C4-2B (cell line): ENCODE data around the gene NTNG2.

Experiments used
- CTCF ChIP-seq: fragments of 450-650 bp; conservative IDR thresholded peaks from 2 replicates; pipeline ENCODE4 v1.5.1; 2017; ENCODE audit warnings: mild to moderate bottlenecking
- ZFX ChIP-seq: fragments of 450-650 bp; IDR thresholded peaks from 2 replicates; pipeline ENCODE4 v1.6.1; 2017

GRCh38 chr9:132201780-132202703, 40.2 kb downstream of the NTNG2 start:
- no peak for TF ChIP-seq CTCF
- TF ChIP-seq ZFX, result no peak
